ENCODE results near the gene CLEC17A. TPM values are rescaled to one million over a fixed set of nuclear protein-coding genes. Genes with fewer than 3 reads are reported as not detected.
"Not testable (repeated sequence)": the region's sequence is repeated elsewhere in the genome, so short reads cannot be mapped to it uniquely, and the experiment has no call there.

CLEC17A gene
- polyA plus RNA-seq, 4 donors: 0.24 to 0.55 TPM; not detected in 2

GRCh38 chr19:14580623-14581237, 2.2 kb upstream of the CLEC17A start:
- Histone ChIP-seq H3K4me1 (ENCODE audit: control insufficient read depth in 3 of 3, insufficient read depth in 2 of 3, low read depth in 1 of 3, low read length in 2 of 3) (no peaks in the 10 kb centered on the region), H3K27ac (ENCODE audit: low read depth in 1 of 3, low read length in 2 of 3) (no peak overlapping the region), H3K27me3 (ENCODE audit: control insufficient read depth in 3 of 3, insufficient read depth in 3 of 3, low read length in 3 of 3) (no peaks in the 10 kb centered on the region), H3K9me3 (ENCODE audit: control insufficient read depth in 2 of 2, insufficient read depth in 1 of 2, low read depth in 1 of 2, low read length in 1 of 2) (no peaks in the 10 kb centered on the region), H3K4me3 (ENCODE audit: low read depth in 1 of 3, low read length in 3 of 3) (no peak overlapping the region), H3K36me3 (ENCODE audit: control insufficient read depth in 3 of 3, insufficient read depth in 2 of 3, low read depth in 1 of 3, low read length in 3 of 3) (no peaks in the 10 kb centered on the region)
- FAIRE-seq: no peak
- DNase-seq: no peak
- WGBS, 3 donors: 52 to 61% (median 54%) methylated on average over 6 of the region's 6 CpGs

GRCh38 chr19:14584372-14584771, 1.5 kb downstream of the CLEC17A start:
- not testable (repeated sequence) for H3K4me1 ChIP-seq (ENCODE audit: control insufficient read depth in 3 of 3, insufficient read depth in 2 of 3, low read depth in 1 of 3, low read length in 2 of 3); H3K27ac ChIP-seq (ENCODE audit: low read depth in 1 of 3, low read length in 2 of 3); DNase-seq; FAIRE-seq; H3K4me3 ChIP-seq (ENCODE audit: low read depth in 1 of 3, low read length in 3 of 3); H3K9me3 ChIP-seq (ENCODE audit: control insufficient read depth in 2 of 2, insufficient read depth in 1 of 2, low read depth in 1 of 2, low read length in 1 of 2); H3K27me3 ChIP-seq (ENCODE audit: control insufficient read depth in 3 of 3, insufficient read depth in 3 of 3, low read length in 3 of 3); H3K36me3 ChIP-seq (ENCODE audit: control insufficient read depth in 3 of 3, insufficient read depth in 2 of 3, low read depth in 1 of 3, low read length in 3 of 3)
- 87 to 89% (median 89%) methylated on average over 4 of the region's 5 CpGs for WGBS, 3 donors

GRCh38 chr19:14585187-14585586, 2.3 kb downstream of the CLEC17A start:
- H3K9me3 ChIP-seq (ENCODE audit: control insufficient read depth in 2 of 2, insufficient read depth in 1 of 2, low read depth in 1 of 2, low read length in 1 of 2); H3K36me3 ChIP-seq (ENCODE audit: control insufficient read depth in 3 of 3, insufficient read depth in 2 of 3, low read depth in 1 of 3, low read length in 3 of 3); FAIRE-seq; H3K4me1 ChIP-seq (ENCODE audit: control insufficient read depth in 3 of 3, insufficient read depth in 2 of 3, low read depth in 1 of 3, low read length in 2 of 3); H3K27me3 ChIP-seq (ENCODE audit: control insufficient read depth in 3 of 3, insufficient read depth in 3 of 3, low read length in 3 of 3); H3K4me3 ChIP-seq (ENCODE audit: low read depth in 1 of 3, low read length in 3 of 3); DNase-seq; H3K27ac ChIP-seq (ENCODE audit: low read depth in 1 of 3, low read length in 2 of 3): not testable (repeated sequence)
- WGBS, 3 donors: 39 to 51% (median 50%) methylated on average over 3 of the region's 3 CpGs

GRCh38 chr19:14589433-14589832, 6.5 kb downstream of the CLEC17A start:
- not testable (repeated sequence) for FAIRE-seq; DNase-seq; H3K9me3 ChIP-seq (ENCODE audit: control insufficient read depth in 2 of 2, insufficient read depth in 1 of 2, low read depth in 1 of 2, low read length in 1 of 2); H3K4me1 ChIP-seq (ENCODE audit: control insufficient read depth in 3 of 3, insufficient read depth in 2 of 3, low read depth in 1 of 3, low read length in 2 of 3); H3K4me3 ChIP-seq (ENCODE audit: low read depth in 1 of 3, low read length in 3 of 3); H3K27ac ChIP-seq (ENCODE audit: low read depth in 1 of 3, low read length in 2 of 3); H3K27me3 ChIP-seq (ENCODE audit: control insufficient read depth in 3 of 3, insufficient read depth in 3 of 3, low read length in 3 of 3); H3K36me3 ChIP-seq (ENCODE audit: control insufficient read depth in 3 of 3, insufficient read depth in 2 of 3, low read depth in 1 of 3, low read length in 3 of 3)
- WGBS, 3 donors: 69 to 88% (median 87%) methylated on average over 3 to 4 of the region's 4 CpGs

- H3K36me3 ChIP-seq (ENCODE audit: control insufficient read depth in 3 of 3, insufficient read depth in 2 of 3, low read depth in 1 of 3, low read length in 3 of 3): no peaks in the 10 kb centered on the region
- H3K4me1 ChIP-seq (ENCODE audit: control insufficient read depth in 3 of 3, insufficient read depth in 2 of 3, low read depth in 1 of 3, low read length in 2 of 3): no peaks in the 10 kb centered on the region
- FAIRE-seq (no peak), DNase-seq (no peak)
- 87 to 95% (median 90%) methylated on average over 3 of the region's 3 CpGs for WGBS, 3 donors
- no peaks in the 10 kb centered on the region for H3K9me3 ChIP-seq (ENCODE audit: control insufficient read depth in 2 of 2, insufficient read depth in 1 of 2, low read depth in 1 of 2, low read length in 1 of 2)
- H3K27me3 ChIP-seq (ENCODE audit: control insufficient read depth in 3 of 3, insufficient read depth in 3 of 3, low read length in 3 of 3): no peaks in the 10 kb centered on the region
- no peak overlapping the region for H3K4me3 ChIP-seq (ENCODE audit: low read depth in 1 of 3, low read length in 3 of 3)
- no peak overlapping the region for H3K27ac ChIP-seq (ENCODE audit: low read depth in 1 of 3, low read length in 2 of 3)
These were observed 12.7 kb downstream of the CLEC17A start for GRCh38 chr19:14595558-14595957.

GRCh38 chr19:14599548-14600147, 16.8 kb downstream of the CLEC17A start:
- Histone ChIP-seq H3K27ac (ENCODE audit: low read depth in 1 of 3, low read length in 2 of 3) (no peak overlapping the region), H3K36me3 (ENCODE audit: control insufficient read depth in 3 of 3, insufficient read depth in 2 of 3, low read depth in 1 of 3, low read length in 3 of 3) (no peaks in the 10 kb centered on the region), H3K4me1 (ENCODE audit: control insufficient read depth in 3 of 3, insufficient read depth in 2 of 3, low read depth in 1 of 3, low read length in 2 of 3) (no peaks in the 10 kb centered on the region), H3K4me3 (ENCODE audit: low read depth in 1 of 3, low read length in 3 of 3) (no peak overlapping the region), H3K27me3 (ENCODE audit: control insufficient read depth in 3 of 3, insufficient read depth in 3 of 3, low read length in 3 of 3) (no peaks in the 10 kb centered on the region), H3K9me3 (ENCODE audit: control insufficient read depth in 2 of 2, insufficient read depth in 1 of 2, low read depth in 1 of 2, low read length in 1 of 2) (peaks cover 0 to 3% of the 10 kb centered on the region in 2 donors)
- DNase-seq (no peak), FAIRE-seq (no peak)
- 86 to 91% (median 89%) methylated on average over 8 of the region's 8 CpGs for WGBS, 3 donors

GRCh38 chr19:14603990-14604387, 21.1 kb downstream of the CLEC17A start:
- DNase-seq: no peak
- no peak for FAIRE-seq
- Histone ChIP-seq H3K27me3 (ENCODE audit: control insufficient read depth in 3 of 3, insufficient read depth in 3 of 3, low read length in 3 of 3) (no peaks in the 10 kb centered on the region), H3K36me3 (ENCODE audit: control insufficient read depth in 3 of 3, insufficient read depth in 2 of 3, low read depth in 1 of 3, low read length in 3 of 3) (no peaks in the 10 kb centered on the region), H3K27ac (ENCODE audit: low read depth in 1 of 3, low read length in 2 of 3) (no peak overlapping the region), H3K4me1 (ENCODE audit: control insufficient read depth in 3 of 3, insufficient read depth in 2 of 3, low read depth in 1 of 3, low read length in 2 of 3) (no peaks in the 10 kb centered on the region), H3K4me3 (ENCODE audit: low read depth in 1 of 3, low read length in 3 of 3) (no peak overlapping the region), H3K9me3 (ENCODE audit: control insufficient read depth in 2 of 2, insufficient read depth in 1 of 2, low read depth in 1 of 2, low read length in 1 of 2) (peaks cover 0 to 3% of the 10 kb centered on the region in 2 donors)
- WGBS, 3 donors: 73 to 89% (median 80%) methylated on average over 2 of the region's 2 CpGs

- WGBS, 3 donors: 66 to 80% (median 77%) methylated on average over 9 of the region's 9 CpGs
- Histone ChIP-seq H3K27ac (ENCODE audit: low read depth in 1 of 3, low read length in 2 of 3) (no peak overlapping the region), H3K9me3 (ENCODE audit: control insufficient read depth in 2 of 2, insufficient read depth in 1 of 2, low read depth in 1 of 2, low read length in 1 of 2) (peaks cover 0 to 3% of the 10 kb centered on the region in 2 donors), H3K27me3 (ENCODE audit: control insufficient read depth in 3 of 3, insufficient read depth in 3 of 3, low read length in 3 of 3) (no peaks in the 10 kb centered on the region), H3K36me3 (ENCODE audit: control insufficient read depth in 3 of 3, insufficient read depth in 2 of 3, low read depth in 1 of 3, low read length in 3 of 3) (no peaks in the 10 kb centered on the region), H3K4me1 (ENCODE audit: control insufficient read depth in 3 of 3, insufficient read depth in 2 of 3, low read depth in 1 of 3, low read length in 2 of 3) (no peaks in the 10 kb centered on the region), H3K4me3 (ENCODE audit: low read depth in 1 of 3, low read length in 3 of 3) (no peak overlapping the region)
- DNase-seq (no peak), FAIRE-seq (no peak)
These were observed 23.7 kb downstream of the CLEC17A start for GRCh38 chr19:14606627-14607026.

GRCh38 chr19:14611051-14611450, 28.2 kb downstream of the CLEC17A start:
- no peak overlapping the region for H3K27ac ChIP-seq (ENCODE audit: low read depth in 1 of 3, low read length in 2 of 3)
- H3K4me3 ChIP-seq (ENCODE audit: low read depth in 1 of 3, low read length in 3 of 3): no peak overlapping the region
- DNase-seq: no peak
- no peaks in the 10 kb centered on the region for H3K36me3 ChIP-seq (ENCODE audit: control insufficient read depth in 3 of 3, insufficient read depth in 2 of 3, low read depth in 1 of 3, low read length in 3 of 3)
- H3K9me3 ChIP-seq (ENCODE audit: control insufficient read depth in 2 of 2, insufficient read depth in 1 of 2, low read depth in 1 of 2, low read length in 1 of 2): no peaks in the 10 kb centered on the region
- 67 to 74% (median 73%) methylated on average over 4 of the region's 4 CpGs for WGBS, 3 donors
- no peak for FAIRE-seq
- H3K27me3 ChIP-seq (ENCODE audit: control insufficient read depth in 3 of 3, insufficient read depth in 3 of 3, low read length in 3 of 3): no peaks in the 10 kb centered on the region
- no peaks in the 10 kb centered on the region for H3K4me1 ChIP-seq (ENCODE audit: control insufficient read depth in 3 of 3, insufficient read depth in 2 of 3, low read depth in 1 of 3, low read length in 2 of 3)

Measured in small intestine (tissue), 7 donors.